ENCODE results near the gene ARPC2.
"Not testable (repeated sequence)": the region's sequence is repeated elsewhere in the genome, so short reads cannot be mapped to it uniquely, and the experiment has no call there.

The ARPC2 gene

GRCh38 chr2:218216674-218217359 lies at the start of gene ARPC2:
TSS of gene ARPC2 (plus strand) at chr2:218217189. CDS start at chr2:218217471, 282 bp downstream.
- peak; percentile 53 for DNase-seq

- no peak for DNase-seq
Measured at GRCh38 chr2:218168016-218168415, 49.0 kb upstream of the ARPC2 start.

DNA sequence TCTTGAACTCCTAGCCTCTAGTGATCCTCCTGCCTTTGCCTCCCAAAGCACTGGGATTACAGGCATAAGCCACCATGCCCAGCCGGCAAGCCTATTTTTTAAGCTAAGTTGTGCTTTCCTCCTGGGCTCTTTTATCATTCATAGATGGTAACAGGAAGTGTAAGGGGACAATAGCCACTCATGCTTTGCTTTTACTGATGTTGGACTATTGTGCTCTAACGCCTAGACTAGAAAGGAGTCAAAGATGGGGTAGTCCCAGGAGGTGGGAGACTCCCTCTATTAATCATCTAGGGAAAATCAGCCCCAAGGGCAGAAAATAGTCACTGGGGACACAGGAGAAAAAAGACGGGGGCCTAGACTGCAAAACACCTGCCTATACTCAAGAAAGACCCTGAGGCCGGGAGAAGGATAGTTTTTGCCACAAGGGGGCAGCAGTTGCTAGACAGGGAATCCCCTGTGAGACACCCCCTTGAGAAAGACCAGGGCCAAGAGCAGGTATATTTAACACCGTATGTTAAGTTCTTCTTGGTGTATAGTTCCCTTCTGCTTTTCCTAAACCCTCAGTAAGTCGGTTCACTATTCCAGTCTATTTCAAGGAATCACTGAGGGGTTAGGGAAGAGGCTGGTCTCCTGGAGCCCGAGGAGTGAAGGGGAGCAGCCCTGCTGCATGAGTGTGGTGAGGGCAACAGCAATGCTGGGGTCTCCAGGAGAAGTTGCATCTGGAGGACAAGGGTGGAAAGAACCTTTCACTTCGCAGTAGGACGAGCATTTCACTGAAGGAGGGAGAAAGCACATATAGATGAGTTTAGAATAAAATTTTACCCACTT lies 48.1 kb upstream of the ARPC2 start:
- DNase-seq, result peak; percentile 3

DNA sequence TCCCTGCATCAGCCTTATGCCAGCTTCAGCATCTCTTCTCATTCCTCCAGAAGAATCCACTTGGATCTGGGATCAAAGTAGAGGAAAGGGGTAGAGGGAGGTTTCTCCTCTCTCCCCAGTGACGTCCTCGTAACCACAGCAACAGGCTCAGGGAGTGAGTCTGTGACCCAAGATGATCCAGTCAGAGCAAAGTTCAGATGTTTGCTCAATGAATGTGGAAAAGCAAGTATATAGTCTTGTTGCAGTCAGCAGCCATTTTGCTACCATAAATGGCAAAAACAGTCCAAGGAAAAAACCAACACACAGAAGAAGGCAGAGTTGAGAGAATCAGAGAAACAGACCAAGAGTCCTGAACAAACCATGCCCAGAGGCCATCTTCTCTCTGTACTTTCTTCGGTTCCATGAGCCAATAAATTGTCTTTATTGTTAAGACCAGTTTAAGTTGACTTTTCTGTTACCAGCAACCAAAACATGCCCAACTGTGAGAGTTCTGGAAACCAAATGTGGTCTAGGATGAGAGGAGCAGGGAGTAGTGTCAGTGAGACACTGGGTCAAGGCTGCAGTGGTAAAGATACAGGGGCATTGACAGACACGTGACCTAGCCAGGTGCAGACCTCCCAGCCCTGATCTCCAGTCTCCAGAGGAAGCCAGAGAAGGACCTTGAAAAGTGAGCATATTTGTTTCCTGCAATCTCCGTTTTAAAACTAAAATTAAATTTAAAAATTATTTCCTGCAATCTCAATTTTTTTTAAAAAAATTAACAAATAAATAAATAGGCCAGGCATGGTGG lies 47.0 kb upstream of the ARPC2 start:
- DNase-seq, result no peak

DNA sequence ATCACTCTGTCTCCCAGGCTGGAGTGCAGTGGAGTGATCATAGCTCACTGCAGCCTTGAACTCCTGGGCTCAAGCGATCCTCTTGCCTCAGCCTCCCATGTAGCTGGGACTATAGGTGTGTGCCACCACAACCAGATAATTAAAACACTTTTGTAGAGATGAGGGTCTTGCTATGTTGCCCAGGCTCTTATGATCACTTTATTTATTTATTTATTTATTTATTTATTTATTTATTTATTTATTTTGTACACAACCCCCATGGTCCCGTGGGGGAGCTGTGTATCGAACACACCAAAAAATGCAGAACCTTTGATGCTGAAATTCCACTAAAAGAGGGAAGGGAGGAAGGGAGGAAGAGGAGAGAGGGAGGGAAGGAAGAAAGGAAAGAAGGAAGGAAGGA lies 45.2 kb upstream of the ARPC2 start:
- DNase-seq, result not testable (repeated sequence)

DNA sequence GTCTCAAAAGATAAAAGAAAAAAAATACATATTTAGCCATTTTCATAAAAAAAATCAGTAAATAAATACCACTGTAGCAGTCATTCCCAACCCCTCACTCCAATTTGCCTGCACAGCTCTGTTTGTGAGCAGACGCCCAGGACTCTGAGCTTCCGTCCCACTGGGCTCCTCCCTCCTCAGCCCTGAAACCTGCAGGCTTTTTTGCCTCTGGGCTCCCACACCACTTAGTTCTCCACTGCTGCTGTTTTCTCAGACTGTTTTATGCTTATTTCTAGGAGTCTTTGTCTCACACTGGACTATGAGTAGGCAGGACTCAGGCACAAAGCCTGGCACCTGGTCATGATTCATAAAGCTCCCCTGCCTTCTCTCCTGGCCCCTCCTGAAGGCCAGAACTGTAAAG lies 44.1 kb upstream of the ARPC2 start:
- DNase-seq, result no peak

DNA sequence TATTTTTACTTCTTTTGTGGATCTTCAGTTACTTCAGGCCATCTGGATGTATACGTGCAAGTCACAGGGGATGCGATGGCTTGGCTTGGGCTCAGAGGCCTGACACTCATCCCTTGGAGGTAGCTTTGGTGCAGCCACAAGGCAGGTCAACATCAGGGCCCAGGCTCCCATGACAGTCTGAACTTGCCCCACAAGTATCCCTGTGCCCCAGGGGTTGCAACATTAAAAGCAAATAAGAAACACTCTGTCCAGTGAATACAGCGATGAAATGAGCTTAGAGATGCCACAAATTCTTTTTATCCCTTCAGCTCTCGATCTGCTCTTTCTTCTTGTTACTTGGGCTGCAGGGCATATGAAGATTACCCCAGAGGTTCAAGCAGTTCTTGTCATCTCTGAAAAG lies 37.2 kb upstream of the ARPC2 start:
- DNase-seq, result no peak

DNA sequence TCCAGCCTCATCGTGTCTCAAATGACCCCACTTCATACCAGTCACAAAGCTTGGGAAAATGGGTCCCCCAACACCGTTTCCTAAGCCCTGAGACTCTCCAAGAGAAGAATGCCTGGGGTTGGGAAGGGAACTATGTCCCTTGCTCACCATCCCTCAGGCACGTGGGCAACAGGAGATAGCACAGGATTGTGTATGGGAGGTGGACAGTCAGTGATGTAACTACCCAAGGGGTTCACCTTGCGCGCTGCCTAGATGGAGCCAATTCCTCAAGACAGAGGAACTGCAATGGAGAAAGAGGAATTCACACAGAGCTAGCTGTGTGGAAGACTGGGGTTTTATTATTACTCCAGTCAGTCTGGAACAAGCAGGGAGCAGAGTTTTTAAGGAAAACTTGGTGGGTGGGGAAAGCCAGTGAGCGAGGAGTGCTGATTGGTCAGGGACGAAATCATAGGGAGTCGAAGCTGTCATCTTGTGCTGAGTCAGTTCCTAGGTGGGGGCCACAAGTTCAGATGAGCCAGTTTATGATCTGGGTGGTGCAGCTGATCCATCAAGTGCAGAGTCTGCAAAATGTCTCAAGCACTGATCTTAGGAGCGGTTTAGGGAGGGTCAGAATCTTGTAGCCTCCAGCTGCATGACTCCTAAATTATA lies 36.4 kb upstream of the ARPC2 start:
- no peak for DNase-seq

GRCh38 chr2:218184331-218184730 lies 32.7 kb upstream of the ARPC2 start:
- DNase-seq, result no peak

DNA sequence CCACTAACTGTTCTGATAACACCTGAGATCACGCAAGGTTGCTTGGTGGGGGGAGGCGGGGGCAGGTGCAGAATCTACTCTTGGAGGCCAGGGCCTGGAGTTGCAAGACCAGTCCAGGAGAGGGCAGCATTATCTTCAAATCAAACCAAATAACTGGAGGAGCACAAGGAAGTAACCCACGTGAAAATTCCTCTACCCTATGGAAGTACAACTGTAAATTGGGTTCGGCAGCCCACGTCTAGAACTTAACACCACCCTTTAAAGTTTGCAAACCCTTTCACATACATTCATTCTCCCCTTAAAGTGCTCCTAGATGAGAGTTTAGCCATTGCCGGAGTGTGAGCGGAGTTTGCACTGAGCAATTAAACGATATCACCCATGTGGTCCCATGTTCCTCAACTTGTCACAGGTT lies 30.6 kb upstream of the ARPC2 start:
- peak; percentile 64 for DNase-seq

DNA sequence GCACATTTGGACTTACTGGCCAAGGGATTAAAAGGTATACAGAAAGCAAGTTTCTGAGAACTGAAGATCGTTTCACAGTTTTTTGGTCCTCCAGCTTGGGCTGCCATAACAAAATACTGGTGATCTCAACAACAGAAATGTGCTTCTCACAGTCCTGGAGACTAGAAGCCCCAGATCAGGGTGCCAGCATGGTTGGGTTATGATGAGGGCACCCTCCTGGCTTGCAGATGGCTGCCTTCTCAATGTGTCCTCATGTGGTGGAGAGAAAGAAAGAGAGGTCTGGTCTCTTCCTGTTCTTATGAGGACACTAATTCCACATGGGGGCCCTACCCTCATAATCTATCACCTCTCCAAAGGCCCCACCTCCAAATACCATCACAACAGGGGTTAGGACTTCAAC lies 30.1 kb upstream of the ARPC2 start:
- no peak for DNase-seq

DNA sequence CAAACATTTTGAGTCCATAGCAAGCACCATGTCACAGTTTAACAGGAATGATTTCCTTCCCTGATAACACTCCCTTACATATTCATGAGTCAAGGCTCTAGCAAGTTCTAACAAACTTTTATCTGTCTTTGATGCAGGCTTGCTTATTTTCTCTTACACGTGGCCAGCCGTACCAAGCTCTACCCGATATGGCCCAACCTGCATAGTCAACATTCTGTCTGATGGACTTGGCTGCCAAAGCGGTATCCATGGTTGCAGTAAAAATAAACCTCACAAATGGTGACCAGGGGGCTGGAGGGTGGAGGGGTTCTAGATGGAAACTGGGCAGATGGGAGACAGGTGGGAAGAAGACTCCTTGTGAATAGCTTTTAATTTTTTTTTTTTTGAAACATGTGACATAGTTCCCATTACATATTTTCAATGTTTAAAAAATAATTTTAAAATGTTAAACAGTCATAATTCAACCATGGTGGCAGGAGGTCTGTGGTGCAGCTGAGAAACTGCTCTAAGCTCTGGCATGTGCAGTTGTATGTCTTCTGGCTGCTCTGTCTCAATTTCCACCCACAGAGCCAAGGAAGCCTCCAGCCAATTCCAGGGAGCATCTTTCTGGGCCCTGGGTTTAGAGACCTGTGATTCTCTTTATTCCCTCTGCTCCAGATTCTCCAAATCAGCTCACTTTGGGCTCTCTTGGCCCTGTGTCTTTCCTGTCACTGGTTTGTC lies 29.5 kb upstream of the ARPC2 start:
- no peak for DNase-seq

- DNase-seq, result no peak
Measured at GRCh38 chr2:218188528-218188927, 28.5 kb upstream of the ARPC2 start.

DNA sequence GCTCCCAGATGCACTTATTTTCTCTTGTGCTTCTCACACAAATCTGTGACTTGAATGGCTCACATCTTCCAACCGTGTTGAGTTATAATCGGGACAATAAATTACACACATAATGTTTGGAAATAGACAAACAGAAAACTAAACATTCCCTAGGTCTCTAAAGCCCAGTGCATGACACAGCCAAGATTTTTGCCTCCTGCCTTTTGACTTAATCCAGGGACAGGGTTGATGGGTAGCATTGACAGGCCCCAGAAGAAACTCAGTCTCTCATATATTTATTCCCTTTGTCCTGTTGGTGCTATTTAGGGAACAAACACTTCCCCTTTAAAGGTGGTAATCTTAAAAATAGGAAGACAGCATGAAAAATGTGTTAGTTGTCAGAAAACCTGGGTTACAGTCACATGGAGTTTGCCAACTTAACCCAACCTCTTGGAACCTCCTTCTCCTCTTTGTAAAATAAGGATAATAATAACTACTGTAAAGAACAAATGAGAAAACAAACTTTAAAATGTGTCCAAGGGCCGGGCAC lies 24.0 kb upstream of the ARPC2 start:
- DNase-seq, result no peak

- no peak for DNase-seq
Measured at GRCh38 chr2:218193701-218194100, 23.3 kb upstream of the ARPC2 start.

DNA sequence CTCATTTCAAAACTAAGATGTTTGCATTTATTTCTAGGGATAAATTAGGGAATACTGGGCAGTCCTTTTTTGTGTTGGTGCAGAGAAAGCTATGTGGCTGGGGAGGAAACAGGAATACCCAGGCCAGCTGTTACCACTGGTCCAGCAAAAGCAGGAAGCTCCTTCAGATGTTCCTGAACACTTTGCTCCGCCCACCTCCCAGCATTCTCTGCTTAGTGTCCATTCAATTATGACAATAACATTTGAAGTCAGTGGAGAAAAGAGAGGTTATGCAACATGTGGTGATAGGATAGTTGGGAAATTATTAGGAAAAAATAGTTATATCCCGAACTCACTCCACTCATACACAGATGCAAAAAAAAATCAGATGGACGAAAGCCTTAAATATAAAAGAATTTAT lies 22.1 kb upstream of the ARPC2 start:
- DNase-seq, result no peak

GRCh38 chr2:218196974-218197373 lies 20.0 kb upstream of the ARPC2 start:
- DNase-seq, result no peak

DNA sequence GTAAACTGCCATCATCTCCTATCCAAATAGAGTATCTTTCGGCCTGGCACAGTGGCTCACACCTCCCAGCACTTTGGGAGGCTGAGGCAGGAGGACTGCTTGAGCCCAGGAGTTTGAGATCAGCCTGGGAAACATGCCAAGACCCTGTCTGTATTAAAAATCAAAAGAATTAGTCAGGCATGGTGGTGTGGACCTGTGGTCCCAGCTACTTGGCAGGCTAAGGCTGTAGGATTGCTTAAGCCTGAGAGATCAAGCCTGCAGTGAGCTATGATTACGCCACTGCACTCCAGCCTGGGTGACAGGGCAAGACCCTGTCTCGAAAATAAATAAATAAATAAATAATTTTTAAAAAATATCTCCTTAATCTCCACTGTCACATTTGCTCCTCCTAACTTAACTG lies 14.7 kb upstream of the ARPC2 start:
- no peak for DNase-seq

DNA sequence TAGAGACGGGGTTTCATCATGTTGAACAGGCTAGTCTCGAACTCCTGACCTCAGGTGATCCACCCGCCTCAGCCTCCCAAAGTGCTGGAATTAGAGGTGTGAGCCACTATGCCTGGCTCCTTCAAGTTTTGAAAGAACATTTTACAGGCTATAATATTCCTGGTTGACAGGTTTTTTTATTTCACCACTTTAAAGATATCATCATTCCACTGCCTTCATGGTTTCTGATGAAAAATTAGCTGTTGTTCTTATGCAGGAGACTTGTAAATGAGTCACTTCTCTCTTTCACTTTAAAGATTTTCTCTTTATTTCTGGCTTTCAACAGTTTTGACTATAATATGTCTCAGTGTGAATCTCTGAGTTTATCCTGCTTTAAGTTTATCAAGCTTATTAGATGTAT lies 7.9 kb upstream of the ARPC2 start:
- no peak for DNase-seq

- no peak for DNase-seq
Measured at GRCh38 chr2:218214116-218214515, 2.9 kb upstream of the ARPC2 start.

DNA sequence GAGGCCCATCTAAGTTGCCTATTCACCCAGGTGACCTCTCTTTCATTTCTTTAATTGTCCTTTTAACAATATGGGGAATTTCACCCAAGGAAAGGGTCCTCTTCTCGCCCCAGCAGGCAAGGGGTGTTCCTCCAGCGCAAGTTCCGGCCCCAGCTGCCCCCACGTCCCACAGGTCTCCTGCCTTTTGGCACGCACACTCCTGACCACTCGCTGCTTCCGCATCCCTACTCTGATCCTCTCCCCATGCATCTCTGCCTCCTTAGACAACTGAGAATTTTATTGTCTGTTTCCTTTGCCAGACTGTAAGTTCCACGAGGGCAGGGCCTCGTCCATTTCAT lies 684 bp upstream of the ARPC2 start:
- DNase-seq, result peak; percentile 42

Data from NCI-H2029 treated with DMSO at 0.1 percent for 48 hours (cell line).